Mammary epithelial cell (primary cell): ENCODE data around the gene NANOG.

Source experiments
- CTCF ChIP-seq, 2 donors: IDR thresholded peaks in 1 of 2; conservative IDR thresholded peaks in 1 of 2; 2 replicates each; pipeline ENCODE4 v1.5.1; 2011 to 2012; ENCODE audit warnings: inconsistent platforms in 2 of 2, low read length in 2 of 2, mild to moderate bottlenecking in 2 of 2, control low read depth in 1 of 2, low read depth in 1 of 2; ENCODE audit not compliant: insufficient read depth in 1 of 2; ENCODE audit errors: extremely low read depth in 1 of 2
- EZH2 ChIP-seq: IDR thresholded peaks from 2 replicates; pipeline ENCODE4 v1.6.1; 2012; ENCODE audit warnings: low read length, inconsistent platforms, borderline replicate concordance

GRCh38 chr12:7793211-7793610 lies 4.0 kb downstream of the NANOG start:
- TF ChIP-seq CTCF (conservative IDR thresholded peaks at IDR 0.05 in 1 of 2, IDR thresholded peaks at IDR 0.05 in 1 of 2; ENCODE audit: extremely low read depth in 1 of 2, insufficient read depth in 1 of 2, low read depth in 1 of 2, low read length in 2 of 2), result no peak
- TF ChIP-seq EZH2, result no peak
